HFF-Myc (cell line): ENCODE results near the gene PNPLA2.

ENCODE experiments used
- DNase-seq: peaks from one replicate; pipeline ENCODE4 v3.0.0-alpha.2; 2011; ENCODE audit warnings: low read depth; ENCODE audit errors: extremely low read depth
- H3K4me3 ChIP-seq: replicated peaks from 2 replicates; pipeline ENCODE4 v1.5.1; 2011; ENCODE audit warnings: low read depth, mild to moderate bottlenecking, control low read depth, low read length
- TF ChIP-seq, protein P1 (sequence below): IDR thresholded peaks from 2 replicates; pipeline ENCODE4 v1.5.1; 2012; ENCODE audit warnings: mild to moderate bottlenecking, low read depth, low read length, control low read depth; ENCODE audit errors: missing control alignments

Gene PNPLA2

DNA sequence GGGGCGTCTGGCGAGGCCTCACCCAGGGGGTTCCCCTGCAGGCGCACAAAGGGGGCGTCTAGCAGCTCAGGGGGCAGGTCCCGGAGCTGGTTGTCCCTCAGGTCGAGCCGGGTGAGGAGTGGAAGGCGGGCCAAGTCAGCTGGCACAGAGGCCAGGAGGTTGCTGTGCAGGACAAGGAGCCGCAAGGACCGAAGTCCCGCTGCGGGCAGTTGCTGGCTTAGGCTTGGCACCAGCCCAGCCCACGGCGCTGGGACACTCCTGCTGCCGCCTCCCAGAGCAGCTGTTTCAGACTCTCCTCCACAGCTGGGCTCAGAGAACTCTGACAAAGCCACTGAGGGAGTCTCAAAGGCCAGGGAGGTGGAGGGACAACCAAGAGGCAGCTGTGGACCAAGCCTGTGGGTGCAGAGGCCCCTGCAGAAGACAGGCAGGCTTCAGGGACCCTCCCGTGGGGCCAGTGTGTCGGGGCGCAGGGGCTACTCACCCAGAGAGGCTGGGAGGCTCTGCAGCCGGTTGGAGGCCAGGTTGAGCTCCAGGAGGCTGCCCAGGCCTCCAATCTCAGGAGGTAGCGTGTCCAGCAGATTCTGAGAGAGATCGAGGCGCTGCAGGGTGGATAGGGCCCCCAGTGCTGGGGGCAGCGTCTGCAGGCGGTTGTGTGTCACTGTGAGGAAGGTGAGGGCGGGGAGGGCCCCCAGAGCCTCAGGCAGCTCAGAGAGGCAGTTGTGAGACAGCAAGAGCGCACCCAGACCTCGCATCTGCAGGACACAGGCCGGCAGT lies 15.8 kb upstream of the PNPLA2 start:
- no peak for DNase-seq
- H3K4me3 ChIP-seq, result peak overlapping the region; percentile 75
- TF ChIP-seq, protein P1, sequence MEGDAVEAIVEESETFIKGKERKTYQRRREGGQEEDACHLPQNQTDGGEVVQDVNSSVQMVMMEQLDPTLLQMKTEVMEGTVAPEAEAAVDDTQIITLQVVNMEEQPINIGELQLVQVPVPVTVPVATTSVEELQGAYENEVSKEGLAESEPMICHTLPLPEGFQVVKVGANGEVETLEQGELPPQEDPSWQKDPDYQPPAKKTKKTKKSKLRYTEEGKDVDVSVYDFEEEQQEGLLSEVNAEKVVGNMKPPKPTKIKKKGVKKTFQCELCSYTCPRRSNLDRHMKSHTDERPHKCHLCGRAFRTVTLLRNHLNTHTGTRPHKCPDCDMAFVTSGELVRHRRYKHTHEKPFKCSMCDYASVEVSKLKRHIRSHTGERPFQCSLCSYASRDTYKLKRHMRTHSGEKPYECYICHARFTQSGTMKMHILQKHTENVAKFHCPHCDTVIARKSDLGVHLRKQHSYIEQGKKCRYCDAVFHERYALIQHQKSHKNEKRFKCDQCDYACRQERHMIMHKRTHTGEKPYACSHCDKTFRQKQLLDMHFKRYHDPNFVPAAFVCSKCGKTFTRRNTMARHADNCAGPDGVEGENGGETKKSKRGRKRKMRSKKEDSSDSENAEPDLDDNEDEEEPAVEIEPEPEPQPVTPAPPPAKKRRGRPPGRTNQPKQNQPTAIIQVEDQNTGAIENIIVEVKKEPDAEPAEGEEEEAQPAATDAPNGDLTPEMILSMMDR, result no peak

DNA sequence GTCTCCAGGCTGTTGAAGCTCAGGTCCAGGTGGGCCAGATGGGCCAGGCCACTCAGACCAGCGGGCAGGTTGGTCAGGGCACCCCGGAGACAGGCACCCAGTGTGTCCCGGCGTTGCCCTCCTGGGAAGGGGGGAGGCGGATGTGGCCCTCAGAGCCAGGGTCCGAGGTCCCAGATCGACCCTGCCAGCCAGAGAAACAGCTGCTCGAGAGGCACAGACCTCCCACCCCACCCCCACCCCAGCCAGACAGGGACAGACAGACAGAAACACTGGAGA lies 15.3 kb upstream of the PNPLA2 start:
- TF ChIP-seq, protein P1, result no peak
- H3K4me3 ChIP-seq, result peak overlapping the region; percentile 75
- DNase-seq, result no peak

DNA sequence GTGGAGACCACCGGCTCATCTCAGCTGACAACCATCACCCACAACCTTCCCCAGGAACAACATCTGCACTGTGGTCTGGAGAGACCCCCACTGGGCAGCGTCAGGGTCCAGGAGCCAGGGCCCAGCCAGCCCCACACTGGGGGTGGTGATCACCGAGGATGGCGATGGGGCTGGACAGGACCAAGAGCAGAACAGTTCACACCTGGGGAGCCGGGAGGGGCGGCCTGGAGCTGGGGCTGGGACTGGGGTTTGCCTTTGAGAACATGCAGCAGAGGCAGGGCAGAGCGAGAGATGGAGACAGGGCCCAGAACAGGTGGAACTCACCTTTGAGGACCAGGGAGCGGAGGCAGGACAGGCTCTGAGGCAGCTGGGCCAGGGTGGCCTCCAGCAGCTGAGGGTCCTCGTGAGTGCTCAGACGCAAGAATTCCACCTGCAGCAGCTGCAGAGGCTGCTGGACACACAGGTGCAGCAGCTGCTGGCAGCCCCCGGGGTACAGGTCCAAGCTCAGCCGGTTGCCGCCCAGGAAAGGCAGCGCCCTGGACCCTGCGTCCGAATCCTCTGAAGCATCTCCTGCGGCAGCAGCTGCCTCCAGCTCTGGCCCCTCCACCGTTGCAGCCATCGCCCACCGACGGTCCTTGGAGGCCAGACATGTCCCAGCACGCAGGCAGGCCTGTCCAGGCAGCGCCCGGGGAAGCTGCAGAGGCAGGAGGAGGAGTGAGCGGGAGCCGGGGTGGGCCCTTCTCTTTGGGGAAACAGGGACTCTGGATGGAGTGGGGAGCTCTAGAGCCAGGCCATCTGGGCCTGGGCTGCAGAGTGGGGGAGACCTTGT lies 14.7 kb upstream of the PNPLA2 start:
- peak overlapping the region; percentile 75 for H3K4me3 ChIP-seq
- DNase-seq, result no peak
- TF ChIP-seq, protein P1, result no peak

DNA sequence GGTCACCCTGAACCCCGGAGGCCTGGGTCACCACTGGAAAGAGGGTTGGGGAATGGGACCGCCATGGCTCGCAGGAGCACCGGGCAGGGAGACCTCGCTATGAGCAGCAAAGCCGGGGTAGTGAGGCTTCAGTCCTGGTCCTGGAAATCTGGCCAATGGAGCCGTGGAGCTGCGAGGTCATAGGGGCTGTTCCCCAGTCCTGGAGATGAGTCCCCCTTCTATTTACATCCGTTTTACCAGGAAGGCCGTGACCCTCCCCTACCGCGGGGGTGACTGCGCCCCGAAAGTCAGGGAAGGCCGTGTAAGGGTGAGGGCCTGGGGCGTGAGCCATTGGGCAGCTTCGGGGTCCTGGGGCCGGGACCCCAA lies 14.1 kb upstream of the PNPLA2 start:
- TF ChIP-seq, protein P1, result no peak
- H3K4me3 ChIP-seq, result peak overlapping the region; percentile 75
- no peak for DNase-seq

DNA sequence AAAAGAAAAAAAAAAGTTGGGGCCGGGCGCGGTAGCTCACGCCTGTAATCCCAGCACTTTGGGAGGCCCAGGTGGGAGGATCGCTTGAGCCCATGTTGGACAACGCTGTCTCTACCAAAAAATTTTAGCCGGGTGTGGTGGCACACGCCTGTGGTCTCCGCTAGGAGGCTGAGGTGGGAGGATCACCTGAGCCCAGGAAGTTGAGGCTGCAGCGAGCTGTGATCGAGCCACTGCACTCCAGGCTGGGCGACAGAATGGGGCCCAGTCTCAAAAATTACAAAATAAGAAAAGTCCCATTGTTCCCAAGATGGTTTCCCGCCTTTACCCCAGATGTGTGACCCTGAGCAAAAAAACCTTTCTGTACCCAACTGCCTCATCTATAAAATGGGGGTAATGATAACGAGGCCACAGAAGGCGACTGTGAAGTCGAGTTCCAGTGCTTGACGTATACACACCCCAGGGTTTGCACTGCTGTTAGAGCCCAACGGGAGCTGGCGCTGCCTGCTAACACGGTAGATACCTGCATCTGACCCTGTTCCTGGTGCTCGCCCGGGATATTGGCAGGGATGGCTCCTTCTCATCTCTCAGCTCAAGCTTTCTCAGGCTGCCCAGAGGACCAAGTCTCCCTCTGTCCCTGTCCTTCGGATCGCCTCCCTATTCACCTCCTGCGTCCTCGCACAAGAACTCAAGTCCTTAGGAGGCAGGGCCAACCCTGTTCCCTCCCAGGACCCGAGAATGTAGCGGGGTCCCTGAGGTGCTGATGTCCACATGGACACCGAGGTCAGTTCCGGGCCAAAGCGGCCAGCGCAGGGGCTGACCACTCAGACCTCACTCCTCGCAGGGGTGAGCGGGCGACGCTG lies 10.1 kb upstream of the PNPLA2 start:
- TF ChIP-seq, protein P1, result no peak
- peak overlapping the region; percentile 99 for H3K4me3 ChIP-seq
- no peak for DNase-seq

DNA sequence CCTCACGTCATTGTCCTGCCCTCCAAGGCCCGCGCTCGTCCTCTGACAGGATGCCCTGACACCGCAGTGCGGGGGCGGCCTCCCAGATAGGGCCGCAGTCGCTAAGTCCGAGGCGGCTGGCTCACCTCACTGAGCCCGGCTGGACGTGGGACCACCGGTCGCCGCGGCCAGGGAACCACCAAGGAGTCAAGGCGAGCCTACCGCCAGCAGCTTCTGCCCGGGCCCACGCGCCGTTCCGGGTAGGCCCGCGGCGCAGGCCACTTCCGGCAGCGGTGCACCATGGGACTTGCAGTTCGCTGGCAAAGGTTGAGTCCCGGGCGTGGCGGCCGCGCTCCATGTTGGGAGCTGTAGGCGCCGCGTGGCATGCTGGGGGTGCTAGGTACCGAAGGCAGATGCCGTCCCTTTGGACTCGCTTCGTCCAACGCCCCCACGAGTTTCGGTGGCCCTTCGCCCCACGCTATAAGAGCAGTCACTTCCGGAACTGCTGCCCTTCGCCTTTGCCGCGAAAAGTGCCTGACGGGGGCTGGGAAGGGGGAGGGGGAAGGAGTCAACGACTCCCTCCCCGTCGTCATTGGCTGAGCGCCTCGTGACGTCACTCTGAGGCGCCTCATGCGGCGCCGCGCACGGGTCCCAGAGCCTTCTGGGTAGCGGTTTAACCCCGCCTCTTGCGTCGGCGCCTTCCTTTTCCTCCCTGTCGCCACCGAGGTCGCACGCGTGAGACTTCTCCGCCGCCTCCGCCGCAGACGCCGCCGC lies 9.3 kb upstream of the PNPLA2 start, which contains the start of gene RPLP2:
TSS of gene RPLP2 (plus strand) at position 681 of the 753 bp plus-strand sequence. CDS start 268 bp downstream, outside the sequence.
- peak within 1 kb of the TSS; percentile 99 for H3K4me3 ChIP-seq
- peak; percentile 87 for DNase-seq
- TF ChIP-seq, protein P1, result no peak
